HG02763 (cell line): Measurements from ENCODE around the gene MYRIP.

Experiments
- ATAC-seq: cut with Tn5 transposase; IDR thresholded peaks from one replicate; pipeline ENCODE4 v1.9.1; 2021; ENCODE audit warnings: mild to moderate bottlenecking, moderate library complexity; ENCODE audit not compliant: unreplicated experiment

The MYRIP gene

DNA sequence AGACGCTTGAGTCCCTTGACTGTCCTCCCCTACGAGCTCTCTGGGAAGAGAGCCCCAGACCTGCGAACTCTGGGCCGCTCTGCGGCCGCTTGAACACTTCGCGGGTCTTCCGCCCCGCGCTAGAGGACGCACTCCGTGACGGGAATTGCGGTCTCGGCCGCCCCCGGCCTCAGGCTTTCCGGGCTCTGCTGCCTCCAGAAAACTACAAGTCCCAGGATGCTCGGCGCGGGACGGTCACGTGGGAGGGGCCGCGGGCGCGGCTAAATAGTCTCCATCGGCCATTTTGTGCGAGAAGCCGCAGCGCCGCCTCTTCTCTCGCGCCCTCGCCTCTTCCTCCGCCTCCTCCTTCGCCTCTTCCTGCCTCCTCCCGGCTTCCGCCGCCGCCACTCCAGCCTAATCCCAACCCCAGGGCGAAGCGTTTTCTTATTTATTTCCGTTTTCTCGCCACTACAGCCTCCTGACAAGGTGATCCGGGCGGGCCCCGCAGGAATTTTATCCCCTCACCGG is 500.1 kb downstream of the MYRIP start, which contains the start of gene EIF1B:
EIF1B (plus strand) TSS at position 290 of the 507 bp plus-strand sequence. CDS start 235 bp downstream, outside the sequence.
- ATAC-seq = peak; percentile 97
